G401.6 (cell line): Measurements from ENCODE around the gene ORM1.
A peak's percentile ranks its signal among the peaks of the same experiment; 100 is the strongest.
"Not testable (repeated sequence)": the region's sequence is repeated elsewhere in the genome, so short reads cannot be mapped to it uniquely, and the experiment has no call there.

ENCODE experiments used
- FAIRE-seq: peaks from 2 replicates; lab custom pipeline; 2012; peaks lifted over from hg19 to GRCh38; lab: Jason Lieb, UNC

Gene ORM1

GRCh38 chr9:114325684-114326254 is 2.9 kb downstream of the ORM1 start:
- FAIRE-seq, result not testable (repeated sequence)

GRCh38 chr9:114327749-114328148 is 4.9 kb downstream of the ORM1 start:
- no peak for FAIRE-seq

- not testable (repeated sequence) for FAIRE-seq
Observed at GRCh38 chr9:114328357-114328820, 5.5 kb downstream of the ORM1 start.

GRCh38 chr9:114328937-114329624 is 6.2 kb downstream of the ORM1 start:
- not testable (repeated sequence) for FAIRE-seq

GRCh38 chr9:114329625-114330022 is 6.7 kb downstream of the ORM1 start, which contains the start of gene ORM2:
TSS of gene ORM2 (plus strand) at chr9:114329869. CDS start at chr9:114329905, 36 bp downstream.
- not testable (repeated sequence) for FAIRE-seq

GRCh38 chr9:114330636-114331035 is 7.7 kb downstream of the ORM1 start:
- no peak for FAIRE-seq

GRCh38 chr9:114331229-114332195 is 8.6 kb downstream of the ORM1 start:
- FAIRE-seq, result not testable (repeated sequence)

GRCh38 chr9:114332474-114333040 is 9.7 kb downstream of the ORM1 start:
- not testable (repeated sequence) for FAIRE-seq

- not testable (repeated sequence) for FAIRE-seq
Observed at GRCh38 chr9:114333718-114334117, 10.8 kb downstream of the ORM1 start.

GRCh38 chr9:114334490-114334889 is 11.6 kb downstream of the ORM1 start:
- FAIRE-seq, result no peak

GRCh38 chr9:114335745-114336144 is 12.8 kb downstream of the ORM1 start:
- no peak for FAIRE-seq

GRCh38 chr9:114336157-114336556 is 13.3 kb downstream of the ORM1 start:
- no peak for FAIRE-seq

GRCh38 chr9:114336699-114337395 is 13.9 kb downstream of the ORM1 start:
- no peak for FAIRE-seq

- FAIRE-seq, result no peak
Observed at GRCh38 chr9:114338187-114338586, 15.3 kb downstream of the ORM1 start.

GRCh38 chr9:114339130-114339908 is 16.4 kb downstream of the ORM1 start:
- FAIRE-seq, result peak; percentile 36

- no peak for FAIRE-seq
Observed at GRCh38 chr9:114341152-114341830, 18.4 kb downstream of the ORM1 start.

GRCh38 chr9:114341991-114342390 is 19.1 kb downstream of the ORM1 start:
- FAIRE-seq, result no peak

GRCh38 chr9:114342755-114343440 is 20.0 kb downstream of the ORM1 start:
- FAIRE-seq, result no peak

GRCh38 chr9:114343471-114344187 is 20.7 kb downstream of the ORM1 start:
- FAIRE-seq, result no peak
